ENCODE data around the gene DIPK1B.

- TF ChIP-seq POLR2AphosphoS5 (IDR thresholded peaks at IDR 0.05; ENCODE audit: low read depth): peak; percentile 63; the same call in 1 of the 2 replicates
- TF ChIP-seq REST (IDR thresholded peaks at IDR 0.05; ENCODE audit: insufficient replicate concordance, low read depth): no peak
- TF ChIP-seq CTCF (IDR thresholded peaks at IDR 0.05; ENCODE audit: insufficient read depth, low read length): no peak
- TF ChIP-seq GABPA (IDR thresholded peaks at IDR 0.05; ENCODE audit: low read depth): no peak
These were observed 10.6 kb downstream of the DIPK1B start for GRCh38 chr9:136722969-136723356.
